ENCODE results near the gene GSTM1. TPM values are rescaled to one million over a fixed set of nuclear protein-coding genes. Genes with fewer than 3 reads are reported as not detected.

GSTM1 gene
- total RNA-seq, 1 donor from 2014 or later = 67.8 TPM

DNA sequence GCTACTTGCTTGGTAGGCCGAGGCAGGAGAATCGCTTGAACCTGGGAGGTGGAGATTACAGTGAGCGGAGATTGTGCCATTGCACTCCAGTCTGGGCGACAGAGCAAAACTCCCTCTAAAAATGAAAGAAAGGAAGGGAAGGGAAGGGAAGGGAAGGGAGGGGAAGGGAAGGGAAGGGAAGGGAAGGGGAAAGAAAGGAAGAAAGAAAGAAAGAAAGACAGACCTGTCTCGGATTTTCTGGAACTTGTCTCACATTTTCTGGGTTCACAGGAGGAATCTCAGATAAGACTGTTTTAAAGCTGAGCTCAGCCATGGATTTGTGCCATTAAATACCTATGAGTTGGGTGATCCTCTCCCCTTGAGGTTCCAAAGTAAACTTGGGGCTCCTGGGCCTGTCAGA, 37.3 kb downstream of the GSTM1 start:
- intact Hi-C loops (cut with micrococcal nuclease) = no loop called here

DNA sequence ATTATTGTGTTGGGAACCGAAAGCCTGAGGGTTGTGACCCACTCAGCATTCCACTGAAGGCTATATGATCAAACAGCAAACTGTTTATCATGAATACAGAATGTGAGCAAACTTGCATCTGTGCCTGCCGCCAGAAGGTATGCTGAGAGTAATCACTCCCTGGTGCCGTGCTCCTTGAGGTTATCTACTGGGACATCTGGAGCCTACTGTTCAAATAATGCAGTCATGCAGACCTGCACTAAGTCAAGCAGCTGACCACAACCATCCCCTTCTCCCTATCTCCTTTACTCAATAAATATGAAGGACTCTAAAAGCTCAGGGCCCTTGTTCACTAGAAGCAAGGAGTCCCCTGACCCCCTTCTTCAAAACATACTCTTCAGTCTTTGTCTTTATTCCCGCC, 37.9 kb downstream of the GSTM1 start:
- intact Hi-C loops (cut with micrococcal nuclease) = no loop called here

GRCh38 chr1:109726007-109726406, 38.4 kb downstream of the GSTM1 start:
- intact Hi-C loops (cut with micrococcal nuclease) = no loop called here

- intact Hi-C loops (cut with micrococcal nuclease) = no loop called here
Measured at GRCh38 chr1:109726728-109727373, 39.2 kb downstream of the GSTM1 start.

- intact Hi-C loops (cut with micrococcal nuclease) = no loop called here
Measured at GRCh38 chr1:109728870-109729269, 41.3 kb downstream of the GSTM1 start.

DNA sequence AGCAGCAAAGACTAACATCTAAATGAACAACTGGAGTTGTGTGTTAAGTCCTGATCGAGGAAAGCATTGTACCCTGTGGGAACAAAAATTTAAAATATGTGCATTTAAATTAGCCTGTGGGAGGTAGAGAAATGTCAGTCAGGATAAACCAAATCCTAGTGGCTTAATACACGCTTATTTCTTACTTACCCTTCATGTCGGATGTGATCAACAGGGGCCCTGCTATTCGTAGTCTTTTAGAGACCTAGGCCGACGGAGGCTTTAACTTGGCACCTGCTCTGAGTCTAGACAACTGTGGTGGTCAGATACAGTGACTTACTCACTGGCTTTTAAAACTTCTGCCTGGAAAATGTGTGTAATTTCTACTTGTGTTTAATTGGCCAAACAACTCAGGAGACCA, 43.0 kb downstream of the GSTM1 start:
- intact Hi-C loops (cut with micrococcal nuclease) = no loop called here

GRCh38 chr1:109732390-109732881, 44.8 kb downstream of the GSTM1 start:
- intact Hi-C loops (cut with micrococcal nuclease) = no loop called here

DNA sequence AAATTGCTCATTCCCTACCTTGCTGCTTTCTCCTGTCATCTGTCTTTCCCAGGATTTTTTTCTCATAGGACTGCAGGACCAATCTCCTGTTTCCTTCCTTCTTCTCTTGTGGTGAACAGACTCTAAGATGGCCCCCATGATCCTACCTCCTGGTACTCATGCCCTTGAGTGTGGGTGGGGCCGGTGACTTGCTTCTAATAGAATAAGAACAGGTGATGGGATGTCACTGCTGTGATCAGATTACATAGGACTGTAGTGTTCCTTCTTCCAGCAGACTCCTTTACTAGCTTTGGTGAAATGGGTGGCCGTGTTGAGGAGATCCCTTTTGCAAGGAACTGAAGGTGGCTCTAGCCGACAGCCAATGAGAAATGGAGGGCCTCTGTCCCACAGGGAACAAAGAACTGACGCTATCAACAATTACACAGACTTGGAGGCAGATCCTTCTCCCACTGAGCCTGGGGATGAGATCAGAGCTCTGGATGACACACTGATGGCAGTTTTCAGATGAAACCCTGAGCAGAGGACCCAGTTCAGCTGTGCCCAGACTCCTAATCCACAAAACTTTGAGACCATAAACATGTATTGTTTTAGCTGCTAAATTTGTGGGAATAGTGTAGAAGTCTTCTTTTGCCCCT, 45.7 kb downstream of the GSTM1 start:
- intact Hi-C loops (cut with micrococcal nuclease) = no loop called here

DNA sequence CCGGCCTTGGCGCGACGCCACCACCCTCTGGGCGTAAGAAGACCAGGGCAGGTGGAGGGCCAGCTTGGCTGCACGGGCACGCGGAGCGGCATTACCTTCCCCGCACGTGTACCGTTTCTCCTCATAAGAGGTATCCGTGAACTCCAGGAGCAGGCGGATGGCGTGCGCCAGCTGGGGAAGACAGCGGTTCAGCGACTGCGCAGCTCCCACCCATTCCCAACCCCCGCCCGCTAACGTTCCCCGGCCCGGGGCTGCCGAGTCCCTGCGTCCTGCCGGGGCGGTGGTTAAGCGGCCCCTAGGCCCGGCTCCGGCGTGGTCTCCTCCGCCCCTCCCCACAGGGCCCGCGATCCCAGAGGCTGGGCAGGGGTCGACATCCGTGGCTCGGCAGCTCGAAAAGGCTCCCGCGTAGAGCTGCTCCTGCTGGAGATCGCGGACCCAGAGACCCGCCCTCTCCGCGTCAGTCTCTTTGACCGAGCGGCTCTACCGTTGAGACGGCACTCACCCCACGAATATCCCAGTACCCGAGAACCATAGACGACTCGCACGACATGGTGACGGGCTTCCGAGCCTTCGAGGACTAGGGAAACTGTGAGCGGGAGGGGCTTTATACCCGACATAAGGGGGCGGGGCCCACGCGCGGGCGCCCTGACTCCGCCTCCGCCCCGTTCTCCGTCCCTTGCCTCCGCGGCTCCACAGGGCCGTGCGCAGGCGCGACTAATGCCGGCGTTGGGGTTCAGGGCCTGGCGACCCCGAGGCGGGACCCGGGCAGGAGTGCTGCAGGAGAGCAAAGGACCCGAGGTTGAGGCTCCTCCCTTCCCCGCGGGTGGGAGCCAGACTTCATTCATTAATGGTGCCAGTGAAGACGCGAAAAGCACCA, 52.4 kb downstream of the GSTM1 start:
- intact Hi-C loops (cut with micrococcal nuclease) = loop anchor here (1.0 to 2.0 kb wide), 8 partner anchors 53 to 471 kb away; partner anchors contain the start of genes AHCYL1, GNAI3, GSTM1 and GSTM2

- intact Hi-C loops (cut with micrococcal nuclease) = loop anchor here (1.0 to 2.0 kb wide), 8 partner anchors 54 to 470 kb away; partner anchors contain the start of genes AHCYL1, GNAI3, GSTM1 and GSTM2
Measured at GRCh38 chr1:109740615-109741373, 53.2 kb downstream of the GSTM1 start, which contains the start of gene GSTM3. TSS of gene GSTM3 (minus strand) at chr1:109741038. CDS start at chr1:109740287, 751 bp downstream.

Other genes starting within 250 kb of the GSTM1 start
- gene SYPL2, start 221.3 kb upstream of the GSTM1 start, total RNA-seq = not detected in 2 replicates
- gene ATXN7L2, start 203.9 kb upstream of the GSTM1 start, total RNA-seq = 11.3 and 13.0 TPM in 2 replicates
- 22.5 and 24.1 TPM in 2 replicates for gene CYB561D1, start 193.7 kb upstream of the GSTM1 start, total RNA-seq
- 1.1 and 1.2 TPM in 2 replicates for gene AMIGO1, start 178.1 kb upstream of the GSTM1 start, total RNA-seq
- 0.15 TPM in 1 of 2 replicates, not detected in the other for gene GPR61, start 147.9 kb upstream of the GSTM1 start, total RNA-seq
- gene GNAI3, start 139.2 kb upstream of the GSTM1 start, total RNA-seq = 10.0 TPM in 2 replicates
- gene GNAT2, start 68.2 kb upstream of the GSTM1 start, total RNA-seq = 0.15 TPM in 1 of 2 replicates, not detected in the other
- 88.5 and 93.2 TPM in 2 replicates for gene AMPD2, start 68.0 kb upstream of the GSTM1 start, total RNA-seq
- 24.8 and 25.6 TPM in 2 replicates for gene GSTM4, start 31.7 kb upstream of the GSTM1 start, total RNA-seq
- 49.8 and 52.0 TPM in 2 replicates for gene GSTM2, start 19.8 kb upstream of the GSTM1 start, total RNA-seq
- not detected in 2 replicates for gene GSTM5, start 24.4 kb downstream of the GSTM1 start, total RNA-seq
- gene GSTM3, start 53.2 kb downstream of the GSTM1 start, total RNA-seq = 7.6 and 8.1 TPM in 2 replicates
- not detected in 2 replicates for gene EPS8L3, start 76.1 kb downstream of the GSTM1 start, total RNA-seq
- 215 and 216 TPM in 2 replicates for gene CSF1, start 223.0 kb downstream of the GSTM1 start, total RNA-seq

Measured in T-helper 1 cell treated with Interleukin-12 subunit alpha and Interleukin-12 subunit beta and Interleukin-4 antibody, amounts not matched to agents 30 ng/mL and 1 ng/mL, for 36 hours (primary cell).